Right kidney (tissue), 1 donor: ENCODE data around the gene YIPF2.
"Not testable (repeated sequence)": the region's sequence is repeated elsewhere in the genome, so short reads cannot be mapped to it uniquely, and the experiment has no call there.

Source experiments
- DNase-seq: peaks from one replicate; pipeline ENCODE4 v3.0.0-alpha.2; 2016

YIPF2 gene

DNA sequence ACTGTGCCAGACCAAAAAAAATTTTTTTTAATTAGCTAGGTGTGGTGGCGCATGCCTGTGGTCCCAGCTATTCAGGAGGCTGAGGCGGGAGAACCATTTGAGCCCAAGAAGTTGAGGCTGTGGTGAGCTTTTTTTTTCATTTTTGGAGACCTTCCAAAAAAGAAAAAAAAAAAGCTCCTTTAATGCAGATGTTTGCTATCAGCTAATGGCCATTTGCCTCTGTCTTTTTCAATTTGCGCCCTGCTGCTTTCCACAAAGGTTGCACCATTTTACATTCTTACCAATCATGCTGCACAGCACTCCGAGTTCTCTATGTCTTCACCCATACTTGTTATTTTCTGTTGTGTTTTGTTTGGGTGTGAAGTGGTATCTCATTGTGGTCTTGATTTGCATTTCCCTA lies 16.8 kb upstream of the YIPF2 start:
- DNase-seq, result no peak

DNA sequence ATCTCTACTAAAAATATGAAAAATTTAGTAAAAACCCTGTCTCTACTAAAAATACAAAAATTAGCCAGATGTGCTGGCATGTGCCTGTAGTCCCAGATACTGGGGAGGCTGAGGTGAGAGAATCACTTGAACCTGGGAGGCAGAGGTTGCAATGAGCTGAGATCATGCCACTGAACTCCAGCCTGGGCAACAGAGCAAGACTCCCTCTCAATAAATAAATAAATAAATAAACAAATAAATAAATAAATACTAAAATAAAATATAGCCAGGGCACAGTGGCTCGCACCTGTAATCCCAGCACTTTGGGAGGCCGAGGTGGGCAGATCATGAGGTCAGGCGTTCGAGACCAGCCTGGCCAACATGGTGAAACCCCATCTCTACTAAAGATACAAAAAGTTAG lies 15.0 kb upstream of the YIPF2 start:
- not testable (repeated sequence) for DNase-seq

DNA sequence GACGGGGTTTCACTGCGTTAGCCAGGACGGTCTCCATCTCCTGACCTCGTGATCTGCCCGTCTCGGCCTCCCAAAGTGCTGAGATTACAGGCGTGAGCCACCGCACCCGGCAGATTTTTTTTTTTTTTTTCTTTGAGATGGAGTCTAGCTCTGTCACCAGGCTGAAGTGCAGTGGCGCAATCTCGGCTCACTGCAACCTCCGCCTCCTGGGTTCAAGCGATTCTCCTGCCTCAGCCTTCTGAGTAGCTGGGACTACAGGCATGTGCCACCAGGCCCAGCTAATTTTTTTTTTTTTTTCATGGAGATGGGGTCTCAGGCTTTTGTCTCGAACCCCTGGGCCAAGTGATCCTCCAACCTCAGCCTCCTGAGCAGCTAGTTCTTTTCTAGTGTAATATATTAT lies 13.2 kb upstream of the YIPF2 start:
- not testable (repeated sequence) for DNase-seq

DNA sequence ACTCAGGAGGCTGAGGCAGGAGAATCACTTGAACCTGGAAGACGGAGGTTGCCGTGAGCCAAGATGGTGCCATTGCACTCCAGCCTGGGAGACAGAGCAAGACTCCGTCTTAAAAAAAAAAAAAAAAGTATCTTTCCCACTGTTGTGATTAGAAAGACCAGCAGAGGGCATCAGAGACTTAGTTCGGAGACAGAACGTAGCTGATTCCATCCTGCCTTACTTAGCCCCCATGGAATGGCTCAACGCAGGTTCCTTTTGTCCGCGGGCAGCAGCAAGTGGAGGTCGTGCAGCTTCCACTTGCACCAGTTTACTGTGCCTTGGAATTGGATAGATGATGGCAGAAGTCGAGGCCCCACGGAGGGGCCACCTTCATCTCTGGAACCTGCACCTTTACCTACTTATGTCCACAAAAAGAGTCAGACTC lies 8.2 kb upstream of the YIPF2 start:
- DNase-seq, result peak; percentile 71

DNA sequence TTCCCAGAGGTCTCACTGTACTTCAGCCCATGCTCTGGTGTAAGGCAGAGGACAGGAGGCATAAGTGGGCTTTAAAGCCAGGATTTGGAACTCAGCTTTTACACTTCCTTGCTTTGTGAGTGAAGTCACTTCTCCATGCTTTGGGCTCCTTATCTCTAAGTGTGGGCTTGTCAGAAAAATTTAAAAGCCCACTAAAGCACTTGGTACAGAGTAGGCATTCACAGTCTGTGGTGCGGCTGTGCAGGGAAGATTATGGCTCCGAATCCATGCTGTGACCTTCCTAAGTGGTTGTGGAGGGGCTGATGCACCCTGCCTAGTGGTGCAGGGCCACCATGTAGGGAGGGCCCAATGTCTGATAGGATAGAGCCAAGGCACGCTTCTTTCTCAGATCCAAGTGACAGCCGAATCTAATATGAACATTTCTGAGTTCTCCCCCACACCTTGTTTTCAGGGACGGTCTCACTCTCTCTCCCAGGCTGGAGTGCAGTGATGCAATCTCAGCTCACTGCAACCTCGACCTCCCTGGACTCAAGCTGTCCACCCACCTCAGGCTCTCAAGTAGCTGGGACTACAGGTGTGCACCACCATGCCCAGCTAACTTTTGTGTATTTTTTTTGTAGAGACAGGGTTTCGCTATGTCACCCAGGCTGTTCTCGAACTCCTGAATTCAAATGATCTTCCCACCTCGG lies 7.1 kb upstream of the YIPF2 start:
- no peak for DNase-seq

DNA sequence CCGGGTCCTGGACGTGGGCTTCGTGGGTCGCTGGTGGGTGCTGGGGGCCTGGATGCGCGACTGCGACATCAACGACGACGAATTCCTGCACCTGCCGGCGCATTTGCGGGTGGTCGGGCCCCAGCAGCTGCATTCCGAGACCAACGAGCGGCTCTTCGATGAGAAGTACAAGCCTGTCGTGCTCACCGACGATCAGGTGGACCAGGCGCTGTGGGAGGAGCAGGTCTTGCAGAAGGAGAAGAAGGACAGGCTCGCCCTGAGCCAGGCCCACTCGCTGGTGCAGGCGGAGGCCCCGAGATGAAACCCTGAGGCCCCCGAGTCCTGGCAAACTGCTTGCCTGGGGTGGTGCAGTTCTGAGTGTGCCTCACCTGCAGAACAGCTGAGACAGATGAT lies 959 bp upstream of the YIPF2 start:
- DNase-seq, result no peak

DNA sequence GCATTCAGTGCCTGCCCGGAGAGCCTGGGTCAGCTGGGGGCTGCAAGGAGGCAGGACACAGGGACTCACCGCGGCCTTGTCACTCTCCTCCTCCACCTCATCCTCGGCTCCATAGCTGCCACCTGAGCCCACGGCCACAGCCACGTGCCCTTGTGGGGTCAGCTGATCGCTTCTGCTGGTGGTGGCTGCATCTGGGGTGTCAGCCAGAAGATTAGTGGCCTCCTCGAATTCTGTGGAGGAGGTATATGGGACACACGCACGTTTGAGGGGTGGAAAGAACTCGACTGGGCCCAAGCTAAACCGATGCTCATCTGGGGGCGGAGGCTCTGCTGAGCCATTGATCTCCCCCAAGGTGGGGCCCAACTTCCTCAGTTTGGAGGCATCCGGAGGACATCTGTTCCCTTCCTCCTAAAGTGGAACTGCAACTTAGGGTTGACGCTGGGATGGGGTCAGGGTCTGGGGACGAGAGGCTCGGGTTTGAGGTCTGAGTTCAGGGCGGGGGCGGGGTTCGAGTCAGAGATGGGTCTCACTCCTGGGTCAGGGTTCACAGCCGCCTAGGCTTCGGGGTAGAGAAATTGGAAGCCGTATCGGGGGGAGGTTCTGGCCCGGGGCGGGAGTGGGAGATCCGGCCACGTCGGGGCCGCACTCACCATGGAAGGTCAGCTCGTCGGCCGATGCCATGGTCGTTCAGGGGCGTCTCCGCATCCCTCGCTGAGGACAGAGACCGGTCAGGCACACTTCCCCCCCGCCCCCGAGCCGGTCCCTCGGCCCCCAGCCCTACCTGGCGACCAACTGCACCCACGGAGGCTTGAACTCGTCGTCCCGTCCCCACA lies 493 bp downstream of the YIPF2 start:
- DNase-seq, result no peak

DNA sequence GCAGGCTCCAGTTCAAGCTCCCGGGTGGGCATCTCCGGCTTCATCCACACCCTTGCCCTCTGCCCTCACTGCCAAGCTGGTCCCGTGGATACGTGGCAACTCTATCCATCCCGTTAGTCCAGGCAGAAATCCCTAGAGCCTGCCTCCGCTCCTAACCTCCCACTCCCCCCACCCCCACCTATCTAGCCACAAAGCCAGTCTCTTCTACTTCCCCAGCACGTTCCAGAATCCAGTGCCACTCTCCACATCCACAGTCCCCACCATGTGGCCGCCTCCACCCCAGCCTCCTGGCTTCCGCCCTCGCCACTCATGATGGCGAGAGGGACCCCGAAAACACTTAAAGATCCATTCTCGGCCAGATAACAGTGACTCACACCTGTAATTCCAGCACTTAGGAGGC lies 3.8 kb downstream of the YIPF2 start:
- DNase-seq, result no peak

DNA sequence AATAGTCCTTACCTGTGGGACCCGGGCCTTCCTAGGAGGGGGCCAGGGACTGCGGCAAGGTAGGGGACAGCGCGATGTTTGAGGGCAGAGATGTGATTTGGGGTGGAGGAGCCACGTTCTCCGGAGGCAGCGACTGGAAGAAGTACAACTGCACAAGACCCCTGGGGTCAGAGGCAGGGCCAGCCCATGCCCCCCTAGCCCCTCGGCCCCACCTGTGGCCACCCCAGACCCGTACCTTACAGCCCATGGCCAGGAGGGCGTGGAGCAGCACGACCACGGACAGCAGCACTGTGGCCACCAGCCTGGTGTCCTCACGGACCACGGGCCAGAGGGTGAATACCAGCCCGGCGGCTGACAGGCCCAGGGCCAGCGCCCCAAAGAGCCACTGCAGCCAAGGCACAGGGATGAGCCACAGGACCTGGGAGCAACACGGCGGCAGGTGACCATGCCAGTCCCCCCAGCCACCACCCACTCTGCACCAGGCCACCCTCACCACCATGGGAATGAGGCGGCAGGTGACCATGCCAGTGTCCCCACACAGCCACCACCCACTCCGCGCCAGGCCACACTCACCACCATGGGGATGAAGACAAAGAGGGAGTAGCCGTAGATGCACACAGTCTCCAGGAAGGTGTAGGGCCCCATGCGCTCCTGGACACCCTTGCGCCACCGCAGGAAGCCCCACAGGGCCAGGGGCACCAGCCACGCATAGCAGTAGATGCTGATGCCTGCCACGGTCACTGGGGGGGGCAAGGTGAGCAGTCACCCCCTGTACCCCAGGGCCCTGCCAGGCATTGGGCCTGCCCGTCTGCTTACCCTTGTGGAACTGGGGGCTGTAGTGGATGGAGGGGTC lies 5.0 kb downstream of the YIPF2 start:
- DNase-seq, result no peak

DNA sequence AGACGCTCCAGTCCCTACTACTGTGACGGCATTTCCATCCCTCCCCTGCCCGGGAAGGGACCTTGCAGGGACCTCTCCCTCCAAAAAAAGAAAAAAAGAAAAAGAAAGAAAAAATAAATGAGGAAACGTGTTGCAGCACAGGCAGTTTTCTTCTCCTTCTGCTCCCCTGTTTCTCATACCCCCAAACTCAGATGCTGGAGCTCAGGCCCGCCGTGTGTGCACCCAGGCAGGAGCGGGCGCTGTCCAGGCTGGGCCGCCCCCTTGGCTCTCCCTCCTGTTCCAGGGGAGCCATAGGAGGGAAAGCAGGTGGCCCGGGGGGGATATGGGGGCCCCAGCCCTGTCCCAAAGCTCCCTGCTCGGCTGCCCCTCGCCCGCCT lies 5.8 kb downstream of the YIPF2 start:
- no peak for DNase-seq

DNA sequence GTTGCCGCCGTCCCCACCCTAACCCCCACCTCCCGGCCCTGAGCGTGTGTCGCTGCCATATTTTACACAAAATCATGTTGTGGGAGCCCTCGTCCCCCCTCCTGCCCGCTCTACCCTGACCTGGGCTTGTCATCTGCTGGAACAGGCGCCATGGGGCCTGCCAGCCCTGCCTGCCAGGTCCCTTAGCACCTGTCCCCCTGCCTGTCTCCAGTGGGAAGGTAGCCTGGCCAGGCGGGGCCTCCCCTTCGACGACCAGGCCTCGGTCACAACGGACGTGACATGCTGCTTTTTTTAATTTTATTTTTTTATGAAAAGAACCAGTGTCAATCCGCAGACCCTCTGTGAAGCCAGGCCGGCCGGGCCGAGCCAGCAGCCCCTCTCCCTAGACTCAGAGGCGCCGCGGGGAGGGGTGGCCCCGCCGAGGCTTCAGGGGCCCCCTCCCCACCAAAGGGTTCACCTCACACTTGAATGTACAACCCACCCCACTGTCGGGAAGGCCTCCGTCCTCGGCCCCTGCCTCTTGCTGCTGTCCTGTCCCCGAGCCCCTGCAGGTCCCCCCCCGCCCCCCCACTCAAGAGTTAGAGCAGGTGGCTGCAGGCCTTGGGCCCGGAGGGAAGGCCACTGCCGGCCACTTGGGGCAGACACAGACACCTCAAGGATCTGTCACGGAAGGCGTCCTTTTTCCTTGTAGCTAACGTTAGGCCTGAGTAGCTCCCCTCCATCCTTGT lies 6.4 kb downstream of the YIPF2 start:
- DNase-seq, result no peak

DNA sequence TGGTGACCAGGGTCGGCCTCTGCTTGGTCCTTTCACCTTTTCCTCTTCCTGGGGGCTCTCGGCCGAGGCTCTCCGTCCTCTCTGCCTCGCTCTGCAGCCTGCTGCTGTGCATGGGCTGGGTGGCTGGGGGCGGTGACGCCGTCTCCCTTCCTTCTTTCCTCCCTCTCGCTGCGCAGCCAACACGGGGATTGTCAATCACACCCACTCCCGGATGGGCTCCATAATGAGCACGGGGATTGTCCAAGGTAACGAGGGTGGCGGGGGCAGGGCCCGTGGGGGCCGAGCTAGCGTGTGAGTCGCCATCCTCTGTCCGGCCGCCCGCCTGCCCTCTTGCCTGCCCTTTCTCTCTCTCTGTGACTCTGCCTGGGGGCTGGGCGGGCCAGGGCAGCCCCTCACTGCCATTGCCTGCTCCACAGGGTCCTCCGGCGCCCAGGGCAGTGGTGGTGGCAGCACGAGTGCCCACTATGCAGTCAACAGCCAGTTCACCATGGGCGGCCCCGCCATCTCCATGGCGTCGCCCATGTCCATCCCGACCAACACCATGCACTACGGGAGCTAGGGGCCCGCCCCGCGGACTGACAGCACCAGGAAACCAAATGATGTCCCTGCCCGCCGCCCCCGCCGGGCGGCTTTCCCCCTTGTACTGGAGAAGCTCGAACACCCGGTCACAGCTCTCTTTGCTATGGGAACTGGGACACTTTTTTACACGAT lies 7.1 kb downstream of the YIPF2 start:
- no peak for DNase-seq

DNA sequence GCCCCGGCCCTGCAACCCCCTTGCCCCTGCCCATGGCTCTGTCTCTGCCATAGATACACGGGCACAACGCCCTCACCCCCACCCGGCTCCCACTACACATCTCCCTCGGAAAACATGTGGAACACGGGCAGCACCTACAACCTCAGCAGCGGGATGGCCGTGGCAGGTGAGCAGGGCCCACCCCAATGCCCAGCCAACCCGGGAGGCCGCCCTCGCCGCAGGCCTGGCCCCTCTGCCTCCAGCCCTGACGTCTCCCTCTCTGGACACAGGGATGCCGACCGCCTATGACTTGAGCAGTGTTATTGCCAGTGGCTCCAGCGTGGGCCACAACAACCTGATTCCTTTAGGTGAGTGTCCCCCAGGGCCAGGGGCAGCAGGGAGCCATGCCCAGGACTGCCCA lies 7.7 kb downstream of the YIPF2 start:
- DNase-seq, result no peak

DNA sequence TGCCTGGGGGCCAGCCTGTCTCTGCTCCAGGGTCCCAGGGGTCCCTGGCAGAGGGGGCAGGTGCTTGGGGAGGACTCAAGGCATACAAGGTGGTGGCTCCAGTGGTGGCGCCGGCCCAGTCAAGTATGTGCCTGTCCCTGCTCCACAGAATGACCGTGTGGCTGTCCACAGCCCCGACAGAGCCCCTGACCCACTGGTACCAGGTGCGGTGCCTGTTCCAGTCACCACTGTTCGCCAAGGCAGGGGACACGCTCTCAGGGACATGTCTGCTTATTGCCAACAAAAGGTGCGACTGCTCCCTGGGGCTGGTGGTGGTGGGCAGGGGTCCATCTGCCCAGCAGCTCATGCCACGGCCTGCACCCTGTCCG lies 8.2 kb downstream of the YIPF2 start:
- no peak for DNase-seq

DNA sequence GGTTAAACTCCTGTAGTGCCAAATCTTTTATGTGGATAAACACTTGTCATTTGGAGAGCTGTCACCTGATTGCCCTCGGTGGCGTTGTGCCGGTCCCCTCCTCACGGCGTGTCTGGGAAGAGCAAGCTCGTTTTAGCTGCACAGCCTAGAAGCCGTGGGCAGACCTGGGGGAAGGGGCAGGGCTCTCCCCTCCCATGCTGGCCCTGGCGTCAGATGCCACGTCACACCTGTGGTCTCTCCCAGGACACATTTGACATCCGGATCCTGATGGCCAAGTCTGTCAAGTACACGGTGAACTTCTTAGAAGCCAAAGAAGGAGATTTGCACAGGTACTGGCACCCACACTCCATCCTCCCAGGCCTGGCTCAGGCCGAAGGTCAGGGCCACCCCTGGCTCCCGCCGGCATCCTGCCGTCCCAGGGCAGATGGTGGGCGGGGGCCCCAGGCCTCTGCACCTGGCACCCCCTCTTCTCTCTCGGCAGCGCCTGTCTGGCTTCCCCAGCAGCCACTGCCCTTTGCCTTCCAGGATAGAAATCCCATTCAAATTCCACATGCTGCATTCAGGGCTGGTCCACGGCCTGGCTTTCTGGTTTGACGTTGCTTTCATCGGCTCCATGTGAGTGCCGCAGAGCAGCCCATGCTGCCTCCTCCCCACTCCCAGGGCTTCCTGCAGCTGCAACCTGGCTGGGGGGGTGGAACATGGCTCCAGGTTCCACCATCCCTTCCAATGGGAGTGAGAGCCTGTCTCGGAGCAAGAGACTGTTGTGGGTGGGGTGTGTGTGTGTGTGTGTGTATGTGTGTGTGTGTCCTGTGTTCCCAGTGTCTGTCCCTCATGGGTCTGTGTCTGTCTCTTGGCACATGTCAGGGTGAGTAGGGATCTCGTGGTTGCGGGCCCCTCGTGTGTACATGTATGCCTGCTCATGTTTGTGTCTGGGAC lies 8.8 kb downstream of the YIPF2 start:
- no peak for DNase-seq

DNA sequence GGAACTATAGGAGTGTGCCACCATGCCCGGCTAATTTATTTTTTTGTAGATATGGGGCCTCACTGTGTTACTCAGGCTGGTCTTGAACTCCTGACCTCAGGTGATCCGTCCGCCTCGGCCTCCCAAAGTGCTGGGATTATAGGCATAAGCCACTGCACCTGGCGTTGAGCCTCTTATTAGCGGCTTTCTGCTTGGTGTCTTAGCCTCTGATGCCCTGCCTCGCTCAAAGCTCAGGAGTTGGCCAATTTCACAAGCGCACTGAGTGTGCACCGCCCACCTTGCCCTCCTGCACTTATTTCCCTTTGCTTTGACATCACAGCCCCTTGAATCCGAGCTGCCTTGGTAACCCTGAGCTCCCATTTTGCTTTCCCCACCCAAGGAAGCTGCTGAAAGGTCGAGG lies 10.1 kb downstream of the YIPF2 start:
- DNase-seq, result no peak

DNA sequence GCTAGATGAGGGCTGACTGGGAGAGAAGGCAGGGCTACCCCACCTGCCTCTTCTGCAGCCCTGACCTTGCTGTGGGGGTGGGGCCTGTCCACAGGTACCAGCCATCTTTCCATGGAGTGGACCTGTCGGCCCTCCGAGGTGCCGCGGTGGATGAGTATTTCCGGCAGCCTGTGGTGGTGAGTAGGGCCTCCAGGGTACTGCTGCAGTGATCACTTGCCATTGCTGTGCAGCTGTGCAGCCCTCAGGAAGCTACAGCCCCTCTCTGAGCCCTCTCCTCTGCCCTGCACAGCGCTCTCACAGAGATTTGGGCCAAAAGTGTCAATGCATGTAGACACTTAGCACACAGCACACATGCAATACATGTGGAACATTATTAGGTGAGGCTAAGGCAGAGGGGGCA lies 11.8 kb downstream of the YIPF2 start:
- no peak for DNase-seq

DNA sequence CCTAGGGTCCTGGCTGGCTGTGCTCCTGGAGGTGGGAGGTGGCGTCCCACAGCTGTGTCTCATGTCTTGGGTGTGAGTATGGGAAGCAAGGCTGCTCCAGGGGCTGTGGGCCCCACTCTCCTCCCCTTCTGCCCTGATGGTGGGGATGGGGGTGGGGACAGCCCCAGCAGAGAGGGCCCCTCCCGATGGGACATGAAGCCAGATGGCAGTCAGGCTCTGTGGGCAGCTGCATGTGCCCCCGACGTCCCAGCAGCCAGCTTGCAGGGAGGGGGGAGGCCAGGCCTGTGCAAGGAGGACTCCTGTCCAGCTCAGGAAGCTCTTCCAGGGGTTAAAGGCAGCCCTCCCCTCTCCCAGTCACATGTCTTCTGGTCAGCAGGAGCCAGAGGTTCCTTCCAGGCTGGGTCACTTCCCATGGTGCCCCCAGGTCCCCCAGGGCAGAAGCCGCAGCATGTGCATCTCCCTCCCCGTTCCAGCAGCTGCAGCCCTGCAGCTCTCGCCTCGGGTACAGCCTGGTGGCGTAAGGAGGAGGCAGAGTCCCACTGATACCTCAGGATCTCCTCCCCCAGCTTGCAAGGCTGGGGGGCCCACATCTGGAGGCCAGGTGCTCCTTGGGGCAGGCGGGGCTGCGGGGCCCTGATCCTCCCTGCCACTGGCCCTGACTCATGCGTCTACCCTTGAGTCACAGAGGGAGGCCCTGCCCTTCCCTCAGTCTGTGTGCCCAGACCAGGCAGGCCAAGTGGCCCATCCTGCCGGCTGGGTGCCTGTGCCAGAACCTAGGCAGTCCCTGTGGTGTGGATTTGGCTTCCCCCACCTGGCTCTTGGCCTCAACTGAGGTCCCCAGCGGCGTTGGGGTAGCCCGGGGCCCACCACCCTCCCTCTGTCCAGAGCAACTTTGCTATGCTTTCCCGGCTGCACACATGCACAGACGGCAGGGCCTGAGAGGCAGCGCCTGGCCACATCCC lies 13.0 kb downstream of the YIPF2 start:
- no peak for DNase-seq

DNA sequence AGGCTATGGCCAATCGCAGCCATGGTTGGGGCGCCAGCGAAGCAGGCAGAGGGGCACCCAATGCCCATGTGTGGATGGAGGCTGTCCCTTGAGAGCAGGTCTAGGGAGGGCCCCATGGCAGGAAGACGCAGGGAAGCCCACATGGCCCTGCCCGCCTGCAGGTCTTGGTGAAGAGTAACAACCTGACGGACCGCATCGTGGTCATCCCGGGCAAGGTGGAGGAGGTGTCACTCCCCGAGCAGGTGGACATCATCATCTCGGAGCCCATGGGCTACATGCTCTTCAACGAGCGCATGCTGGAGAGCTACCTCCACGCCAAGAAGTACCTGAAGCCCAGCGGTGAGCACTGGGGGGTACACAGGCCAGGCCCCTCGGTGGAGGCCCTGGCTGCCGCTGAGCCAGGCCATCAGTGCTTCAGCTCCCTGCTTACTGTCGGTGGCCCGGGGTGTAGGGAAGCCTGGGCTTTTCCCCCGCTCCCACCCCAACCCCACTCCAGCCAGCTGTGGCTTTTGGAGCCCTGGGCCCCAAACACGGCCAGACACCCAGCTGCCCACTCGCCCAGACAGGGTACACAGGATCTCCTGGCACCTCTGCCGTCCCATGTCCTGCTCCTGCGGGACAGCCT lies 14.6 kb downstream of the YIPF2 start:
- DNase-seq, result no peak
